ENCODE results near the gene TMEM164. TPM values are rescaled to one million over a fixed set of nuclear protein-coding genes. Genes with fewer than 3 reads are reported as not detected.

Gene TMEM164
- total RNA-seq, 2 donors from 2014 or later: 18.0 to 20.2 TPM

- no peak for ATAC-seq (ENCODE audit: insufficient number of reproducible peaks, low FRiP score, low read depth)
- no peaks in the 10 kb centered on the region for H3K27me3 ChIP-seq (replicated peaks; ENCODE audit: insufficient read depth)
- TF ChIP-seq, protein P1, sequence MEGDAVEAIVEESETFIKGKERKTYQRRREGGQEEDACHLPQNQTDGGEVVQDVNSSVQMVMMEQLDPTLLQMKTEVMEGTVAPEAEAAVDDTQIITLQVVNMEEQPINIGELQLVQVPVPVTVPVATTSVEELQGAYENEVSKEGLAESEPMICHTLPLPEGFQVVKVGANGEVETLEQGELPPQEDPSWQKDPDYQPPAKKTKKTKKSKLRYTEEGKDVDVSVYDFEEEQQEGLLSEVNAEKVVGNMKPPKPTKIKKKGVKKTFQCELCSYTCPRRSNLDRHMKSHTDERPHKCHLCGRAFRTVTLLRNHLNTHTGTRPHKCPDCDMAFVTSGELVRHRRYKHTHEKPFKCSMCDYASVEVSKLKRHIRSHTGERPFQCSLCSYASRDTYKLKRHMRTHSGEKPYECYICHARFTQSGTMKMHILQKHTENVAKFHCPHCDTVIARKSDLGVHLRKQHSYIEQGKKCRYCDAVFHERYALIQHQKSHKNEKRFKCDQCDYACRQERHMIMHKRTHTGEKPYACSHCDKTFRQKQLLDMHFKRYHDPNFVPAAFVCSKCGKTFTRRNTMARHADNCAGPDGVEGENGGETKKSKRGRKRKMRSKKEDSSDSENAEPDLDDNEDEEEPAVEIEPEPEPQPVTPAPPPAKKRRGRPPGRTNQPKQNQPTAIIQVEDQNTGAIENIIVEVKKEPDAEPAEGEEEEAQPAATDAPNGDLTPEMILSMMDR (IDR thresholded peaks at IDR 0.05): no peak
These were observed 154.5 kb downstream of the TMEM164 start for GRCh38 chrX:110157444-110157843.

DNA sequence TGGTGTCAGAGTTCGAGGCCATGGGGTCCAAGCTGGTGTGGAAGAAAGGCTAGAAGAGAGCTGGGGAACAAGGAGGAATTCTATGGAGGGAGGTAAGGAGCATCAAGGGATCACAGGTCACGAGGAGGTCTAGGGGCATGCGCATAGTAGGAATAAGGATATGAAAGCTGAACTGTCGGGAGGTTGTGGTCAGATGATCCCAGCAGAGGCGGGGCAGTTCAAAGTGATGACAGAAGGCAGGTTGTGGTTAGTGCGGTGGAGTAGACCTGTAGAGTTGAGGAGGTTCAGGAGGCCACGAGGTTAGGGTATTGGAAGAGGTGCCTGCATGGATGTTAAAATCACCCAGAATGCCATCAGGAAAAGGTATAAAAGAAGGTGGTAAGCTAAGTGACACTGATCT, 156.3 kb downstream of the TMEM164 start:
- H3K27ac ChIP-seq: no peak overlapping the region
- peaks cover 0 to 4% of the 10 kb centered on the region in 2 donors for H3K4me1 ChIP-seq (ENCODE audit: control insufficient read depth in 1 of 2, low read depth in 2 of 2)
- TF ChIP-seq, protein P1 (IDR thresholded peaks at IDR 0.05): no peak
- H3K9me3 ChIP-seq: no peaks in the 10 kb centered on the region
- DNase-seq (ENCODE audit: low spot score) (no peak), ATAC-seq (ENCODE audit: insufficient number of reproducible peaks, low FRiP score, low read depth) (no peak)
- H3K36me3 ChIP-seq: no peaks in the 10 kb centered on the region
- H3K4me3 ChIP-seq: no peak overlapping the region
- H3K27me3 ChIP-seq (replicated peaks; ENCODE audit: insufficient read depth): no peaks in the 10 kb centered on the region

More at GRCh38 chrX:110157444-110157843, 154.5 kb downstream of the TMEM164 start:
- no peak for DNase-seq (ENCODE audit: low spot score)
- no peaks in the 10 kb centered on the region for H3K36me3 ChIP-seq
- H3K4me3 ChIP-seq: no peak overlapping the region
- H3K9me3 ChIP-seq: no peaks in the 10 kb centered on the region
- H3K27ac ChIP-seq: no peak overlapping the region
- peaks cover 0 to 4% of the 10 kb centered on the region in 2 donors for H3K4me1 ChIP-seq (ENCODE audit: control insufficient read depth in 1 of 2, low read depth in 2 of 2)

DNA sequence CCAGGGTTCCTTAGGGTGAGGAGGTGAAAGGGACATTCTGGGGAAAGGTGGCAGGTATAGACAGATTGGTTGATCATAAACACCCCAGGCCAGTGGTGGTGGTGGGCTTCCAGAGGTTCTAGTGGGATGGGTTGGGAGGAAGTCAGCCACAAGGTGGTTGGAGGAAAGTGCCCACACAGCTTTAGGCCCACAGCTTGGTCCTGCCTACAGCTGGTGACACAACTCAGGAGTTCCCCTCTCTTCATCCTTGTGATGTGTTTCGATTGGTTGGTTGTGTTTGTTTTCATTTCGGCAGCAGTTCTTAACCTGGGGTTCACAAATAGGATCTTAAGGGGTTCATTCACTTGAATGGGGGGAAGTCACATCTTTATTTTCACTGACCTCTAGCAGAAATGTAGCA, 157.0 kb downstream of the TMEM164 start:
- no peaks in the 10 kb centered on the region for H3K27me3 ChIP-seq (replicated peaks; ENCODE audit: insufficient read depth)
- ATAC-seq (ENCODE audit: insufficient number of reproducible peaks, low FRiP score, low read depth) (no peak), DNase-seq (ENCODE audit: low spot score) (no peak)
- TF ChIP-seq, protein P1 (IDR thresholded peaks at IDR 0.05): no peak
- no peak overlapping the region for H3K4me3 ChIP-seq
- no peaks in the 10 kb centered on the region for H3K36me3 ChIP-seq
- H3K9me3 ChIP-seq: no peaks in the 10 kb centered on the region
- no peak overlapping the region for H3K27ac ChIP-seq
- peaks cover 0 to 4% of the 10 kb centered on the region in 2 donors for H3K4me1 ChIP-seq (ENCODE audit: control insufficient read depth in 1 of 2, low read depth in 2 of 2)

- Histone ChIP-seq H3K36me3 (no peaks in the 10 kb centered on the region), H3K4me3 (no peak overlapping the region), H3K27ac (no peak overlapping the region), H3K27me3 (replicated peaks; ENCODE audit: insufficient read depth) (no peaks in the 10 kb centered on the region), H3K4me1 (ENCODE audit: control insufficient read depth in 1 of 2, low read depth in 2 of 2) (peaks cover 0 to 4% of the 10 kb centered on the region in 2 donors), H3K9me3 (no peaks in the 10 kb centered on the region)
- ATAC-seq (ENCODE audit: insufficient number of reproducible peaks, low FRiP score, low read depth) (no peak), DNase-seq (ENCODE audit: low spot score) (no peak)
- TF ChIP-seq, protein P1 (IDR thresholded peaks at IDR 0.05): no peak
These were observed 158.4 kb downstream of the TMEM164 start for GRCh38 chrX:110161361-110161686.

DNA sequence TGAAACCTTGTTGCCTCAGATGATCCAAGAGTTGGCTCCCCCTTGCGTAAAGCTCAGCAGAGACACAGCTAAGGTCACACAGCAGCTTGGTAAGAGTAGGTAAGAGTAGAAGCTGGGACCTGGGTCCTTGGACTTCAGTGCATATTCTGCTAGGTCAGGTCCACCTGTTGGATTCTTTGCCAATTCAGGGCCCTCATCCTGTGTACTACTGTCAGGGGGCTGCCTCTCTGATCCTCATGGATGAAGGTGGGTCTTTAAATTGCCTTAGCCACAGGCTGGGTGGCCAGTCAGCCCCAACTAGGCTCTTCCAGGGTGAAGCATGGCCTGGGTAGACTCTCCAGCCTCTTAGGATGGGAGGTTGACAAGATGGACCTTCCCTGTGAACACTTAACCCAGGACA, 159.2 kb downstream of the TMEM164 start:
- ATAC-seq (ENCODE audit: insufficient number of reproducible peaks, low FRiP score, low read depth) (no peak), DNase-seq (ENCODE audit: low spot score) (no peak)
- TF ChIP-seq, protein P1 (IDR thresholded peaks at IDR 0.05): no peak
- peaks cover 0 to 4% of the 10 kb centered on the region in 2 donors for H3K4me1 ChIP-seq (ENCODE audit: control insufficient read depth in 1 of 2, low read depth in 2 of 2)
- H3K36me3 ChIP-seq: no peaks in the 10 kb centered on the region
- H3K4me3 ChIP-seq: no peak overlapping the region
- no peaks in the 10 kb centered on the region for H3K27me3 ChIP-seq (replicated peaks; ENCODE audit: insufficient read depth)
- no peak overlapping the region for H3K27ac ChIP-seq
- no peaks in the 10 kb centered on the region for H3K9me3 ChIP-seq

Data from thoracic aorta (tissue), 2 donors.